ENCODE results near the gene TNS1.

DNA sequence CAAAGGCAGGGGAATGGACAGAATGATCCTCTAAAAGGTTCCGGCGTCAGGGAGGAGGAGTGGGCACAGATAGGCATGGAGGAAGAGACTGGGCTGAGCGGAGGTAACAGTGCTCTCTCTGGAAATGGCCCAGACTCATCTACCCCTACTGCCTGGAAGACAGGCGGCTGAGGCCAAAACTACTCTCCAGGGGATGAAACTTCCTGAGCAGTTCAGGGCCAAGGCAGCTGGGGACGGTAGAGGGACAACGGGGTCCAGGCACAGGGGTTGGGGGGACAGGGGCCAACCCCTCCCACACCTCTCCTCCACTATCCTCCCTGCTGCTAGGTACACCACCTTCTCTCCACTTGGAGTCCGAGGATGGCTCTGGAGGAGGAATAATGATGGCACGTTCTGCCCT, 94.3 kb downstream of the TNS1 start:
- TF ChIP-seq CTCF (IDR thresholded peaks at IDR 0.05; ENCODE audit: insufficient read depth, low read depth, low read length) (no peak), EZH2 (IDR thresholded peaks at IDR 0.05; ENCODE audit: insufficient read depth, low read length) (no peak)
